ENCODE measurements around the gene VWC2.

DNA sequence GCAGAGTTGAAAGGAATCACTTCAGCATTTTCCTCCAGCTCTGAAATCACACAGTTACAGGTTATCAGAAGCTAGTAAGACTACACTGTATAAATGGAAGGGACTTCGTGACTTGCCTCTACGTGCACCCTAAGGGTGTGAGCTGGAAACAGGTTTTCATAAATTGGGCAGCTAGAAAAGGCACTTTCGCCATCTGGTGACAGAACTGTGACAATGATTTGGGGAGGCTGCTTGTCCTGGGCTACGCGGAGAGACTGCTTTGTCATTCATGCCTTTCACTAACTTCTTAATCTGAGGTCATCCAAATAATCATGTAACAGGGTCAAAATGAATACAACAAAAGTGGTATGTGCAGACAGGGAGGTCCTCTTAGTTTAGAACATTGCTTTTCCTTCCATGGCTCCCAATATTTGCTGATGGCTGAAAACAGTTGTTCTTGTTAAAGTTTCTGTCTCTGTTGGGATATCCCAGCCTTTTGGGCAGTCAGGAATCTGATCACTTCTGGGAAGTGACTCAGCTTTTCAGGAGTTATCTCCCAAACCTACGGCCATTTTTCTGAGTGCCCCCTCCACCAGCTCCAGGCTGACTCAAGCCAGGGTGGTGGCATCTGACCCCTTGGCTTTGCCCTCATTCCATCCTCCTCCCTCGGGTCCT is 17.8 kb downstream of the VWC2 start:
- TF ChIP-seq POLR2A (IDR thresholded peaks at IDR 0.05) = no peak
- TF ChIP-seq, protein P1, sequence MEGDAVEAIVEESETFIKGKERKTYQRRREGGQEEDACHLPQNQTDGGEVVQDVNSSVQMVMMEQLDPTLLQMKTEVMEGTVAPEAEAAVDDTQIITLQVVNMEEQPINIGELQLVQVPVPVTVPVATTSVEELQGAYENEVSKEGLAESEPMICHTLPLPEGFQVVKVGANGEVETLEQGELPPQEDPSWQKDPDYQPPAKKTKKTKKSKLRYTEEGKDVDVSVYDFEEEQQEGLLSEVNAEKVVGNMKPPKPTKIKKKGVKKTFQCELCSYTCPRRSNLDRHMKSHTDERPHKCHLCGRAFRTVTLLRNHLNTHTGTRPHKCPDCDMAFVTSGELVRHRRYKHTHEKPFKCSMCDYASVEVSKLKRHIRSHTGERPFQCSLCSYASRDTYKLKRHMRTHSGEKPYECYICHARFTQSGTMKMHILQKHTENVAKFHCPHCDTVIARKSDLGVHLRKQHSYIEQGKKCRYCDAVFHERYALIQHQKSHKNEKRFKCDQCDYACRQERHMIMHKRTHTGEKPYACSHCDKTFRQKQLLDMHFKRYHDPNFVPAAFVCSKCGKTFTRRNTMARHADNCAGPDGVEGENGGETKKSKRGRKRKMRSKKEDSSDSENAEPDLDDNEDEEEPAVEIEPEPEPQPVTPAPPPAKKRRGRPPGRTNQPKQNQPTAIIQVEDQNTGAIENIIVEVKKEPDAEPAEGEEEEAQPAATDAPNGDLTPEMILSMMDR (IDR thresholded peaks at IDR 0.05) = peak in 5 of 6 experiments; percentile 30 to 71 (median 48)

Measured in esophagus squamous epithelium (tissue), 4 donors.